Endothelial cell (in vitro differentiated cells): Measurements from ENCODE around the gene PLCD3. TPM values are rescaled to one million over a fixed set of nuclear protein-coding genes. Genes with fewer than 3 reads are reported as not detected.
A peak's percentile ranks its signal among the peaks of the same experiment; 100 is the strongest.

Experiments
- DNase-seq: peaks from one replicate; pipeline ENCODE4 v3.0.0; 2021; ENCODE audit warnings: low spot score
- H3K27ac Mint-ChIP-seq: one replicate; pipeline ENCODE4 v1.8.0; 2021; ENCODE audit warnings: mixed read lengths, inconsistent platforms; ENCODE audit not compliant: unreplicated experiment
- H3K27me3 Mint-ChIP-seq: one replicate; pipeline ENCODE4 v1.8.0; 2021; ENCODE audit warnings: mild to moderate bottlenecking, moderate library complexity, mixed read lengths, inconsistent platforms; ENCODE audit not compliant: unreplicated experiment
- H3K36me3 Mint-ChIP-seq: one replicate; pipeline ENCODE4 v1.8.0; 2021; ENCODE audit warnings: mild to moderate bottlenecking, low read depth, mixed read lengths, inconsistent platforms; ENCODE audit not compliant: unreplicated experiment
- H3K4me1 Mint-ChIP-seq: one replicate; pipeline ENCODE4 v1.8.0; 2021; ENCODE audit warnings: mild to moderate bottlenecking, mixed read lengths, inconsistent platforms; ENCODE audit not compliant: unreplicated experiment
- H3K4me3 Mint-ChIP-seq: one replicate; pipeline ENCODE4 v1.8.0; 2021; ENCODE audit warnings: mild to moderate bottlenecking, mixed read lengths, inconsistent platforms; ENCODE audit not compliant: unreplicated experiment
- H3K9me3 Mint-ChIP-seq: one replicate; pipeline ENCODE4 v1.8.0; 2021; ENCODE audit warnings: mixed read lengths, inconsistent platforms; ENCODE audit not compliant: unreplicated experiment
- total RNA-seq: library from RNA; stranded (reverse); fragmentation: NEBNext Ultra II Directional; extraction: Animal tissue kit (Norgen Biotek cat#: 25700); gene quantifications from one replicate; pipeline ENCODE4 v1.2.1, GENCODE V29; 2021; ENCODE audit not compliant: unreplicated experiment
- TF ChIP-seq, protein P1 (sequence below): fragments of 200-600 bp; sonication (generic); IDR thresholded peaks from one replicate; pipeline ENCODE4 v1.5.0; 2021; ENCODE audit warnings: antibody characterized with exemption; ENCODE audit not compliant: unreplicated experiment

PLCD3 gene
- total RNA-seq, 1 donor from 2014 or later: 9.7 TPM

- peak; percentile 77 for DNase-seq
- no peaks in the 10 kb centered on the region for H3K4me1 Mint-ChIP-seq
- H3K4me3 Mint-ChIP-seq: peak overlapping the region; percentile 66
- no peaks in the 10 kb centered on the region for H3K9me3 Mint-ChIP-seq
- TF ChIP-seq, protein P1, sequence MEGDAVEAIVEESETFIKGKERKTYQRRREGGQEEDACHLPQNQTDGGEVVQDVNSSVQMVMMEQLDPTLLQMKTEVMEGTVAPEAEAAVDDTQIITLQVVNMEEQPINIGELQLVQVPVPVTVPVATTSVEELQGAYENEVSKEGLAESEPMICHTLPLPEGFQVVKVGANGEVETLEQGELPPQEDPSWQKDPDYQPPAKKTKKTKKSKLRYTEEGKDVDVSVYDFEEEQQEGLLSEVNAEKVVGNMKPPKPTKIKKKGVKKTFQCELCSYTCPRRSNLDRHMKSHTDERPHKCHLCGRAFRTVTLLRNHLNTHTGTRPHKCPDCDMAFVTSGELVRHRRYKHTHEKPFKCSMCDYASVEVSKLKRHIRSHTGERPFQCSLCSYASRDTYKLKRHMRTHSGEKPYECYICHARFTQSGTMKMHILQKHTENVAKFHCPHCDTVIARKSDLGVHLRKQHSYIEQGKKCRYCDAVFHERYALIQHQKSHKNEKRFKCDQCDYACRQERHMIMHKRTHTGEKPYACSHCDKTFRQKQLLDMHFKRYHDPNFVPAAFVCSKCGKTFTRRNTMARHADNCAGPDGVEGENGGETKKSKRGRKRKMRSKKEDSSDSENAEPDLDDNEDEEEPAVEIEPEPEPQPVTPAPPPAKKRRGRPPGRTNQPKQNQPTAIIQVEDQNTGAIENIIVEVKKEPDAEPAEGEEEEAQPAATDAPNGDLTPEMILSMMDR: peak; percentile 98
- H3K27me3 Mint-ChIP-seq: peaks cover 14% of the 10 kb centered on the region
- H3K27ac Mint-ChIP-seq: no peak overlapping the region
- H3K36me3 Mint-ChIP-seq: no peaks in the 10 kb centered on the region
These were observed 547 bp downstream of the PLCD3 start for GRCh38 chr17:45131616-45132319.

GRCh38 chr17:45130681-45131615 is 1.4 kb downstream of the PLCD3 start:
- TF ChIP-seq, protein P1: no peak
- peak overlapping the region; percentile 66 for H3K4me3 Mint-ChIP-seq
- no peak for DNase-seq
- peaks cover 14% of the 10 kb centered on the region for H3K27me3 Mint-ChIP-seq
- no peaks in the 10 kb centered on the region for H3K9me3 Mint-ChIP-seq
- no peak overlapping the region for H3K27ac Mint-ChIP-seq
- H3K36me3 Mint-ChIP-seq: no peaks in the 10 kb centered on the region
- no peaks in the 10 kb centered on the region for H3K4me1 Mint-ChIP-seq

GRCh38 chr17:45129940-45130680 is 2.2 kb downstream of the PLCD3 start:
- TF ChIP-seq, protein P1: no peak
- no peaks in the 10 kb centered on the region for H3K36me3 Mint-ChIP-seq
- no peak overlapping the region for H3K4me3 Mint-ChIP-seq
- H3K9me3 Mint-ChIP-seq: no peaks in the 10 kb centered on the region
- peaks cover 13% of the 10 kb centered on the region for H3K27me3 Mint-ChIP-seq
- H3K4me1 Mint-ChIP-seq: no peaks in the 10 kb centered on the region
- DNase-seq: no peak
- no peak overlapping the region for H3K27ac Mint-ChIP-seq

DNA sequence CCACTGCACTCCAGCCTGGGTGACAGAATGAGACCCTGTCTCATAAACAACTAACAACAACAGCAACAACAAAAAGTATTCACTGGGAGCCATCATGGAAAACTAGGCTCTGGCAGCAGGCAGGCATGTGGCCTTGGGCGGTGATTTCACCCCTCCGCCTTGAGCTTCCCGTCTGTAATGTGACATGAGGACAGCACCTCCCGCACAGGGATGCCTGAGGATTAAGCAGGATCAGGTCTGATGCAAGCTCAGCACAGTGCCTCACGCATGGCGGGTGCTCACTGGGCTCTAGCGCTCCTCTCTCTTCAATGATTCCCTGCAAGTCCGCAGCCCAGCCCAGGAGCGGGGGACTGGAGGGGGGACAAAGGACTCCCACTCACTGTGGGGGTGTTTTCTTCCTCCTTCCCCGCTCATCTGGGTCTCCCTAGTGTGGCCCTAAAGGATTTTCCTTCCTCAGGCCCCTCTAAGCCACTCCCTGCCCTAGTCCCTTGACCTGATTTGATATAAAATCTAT is 2.8 kb downstream of the PLCD3 start:
- Mint-ChIP-seq H3K4me1 (no peaks in the 10 kb centered on the region), H3K27me3 (peaks cover 10% of the 10 kb centered on the region), H3K36me3 (no peaks in the 10 kb centered on the region), H3K27ac (no peak overlapping the region), H3K4me3 (no peak overlapping the region), H3K9me3 (no peaks in the 10 kb centered on the region)
- DNase-seq: no peak
- TF ChIP-seq, protein P1: no peak
